ENCODE measurements around the gene ATP6AP2. TPM values are rescaled to one million over a fixed set of nuclear protein-coding genes. Genes with fewer than 3 reads are reported as not detected.

Gene ATP6AP2
- 85.6 and 99.4 TPM in 2 replicates for total RNA-seq

GRCh38 chrX:40580537-40581335 lies at the start of gene ATP6AP2:
TSS of gene ATP6AP2 (plus strand) at chrX:40580970. CDS start at chrX:40581066, 96 bp downstream.

GRCh38 chrX:40623139-40623536 lies 42.4 kb downstream of the ATP6AP2 start, which contains the start of gene MPC1L:
TSS of gene MPC1L (plus strand) at chrX:40623428. CDS start at chrX:40623566, 138 bp downstream.

GRCh38 chrX:40647307-40648197 lies 66.8 kb downstream of the ATP6AP2 start, which contains the start of gene CXorf38:
TSS of gene CXorf38 (minus strand) at chrX:40647561. CDS start at chrX:40647520, 41 bp downstream.

Other genes starting within 250 kb of the ATP6AP2 start
- not detected in 2 replicates for gene MPC1L, start 42.5 kb downstream of the ATP6AP2 start, total RNA-seq
- 10.3 and 12.6 TPM in 2 replicates for gene CXorf38, start 66.6 kb downstream of the ATP6AP2 start, total RNA-seq
- 18.3 and 18.9 TPM in 2 replicates for gene MED14, start 154.6 kb downstream of the ATP6AP2 start, total RNA-seq